ENCODE data around the gene ECHDC3.

DNA sequence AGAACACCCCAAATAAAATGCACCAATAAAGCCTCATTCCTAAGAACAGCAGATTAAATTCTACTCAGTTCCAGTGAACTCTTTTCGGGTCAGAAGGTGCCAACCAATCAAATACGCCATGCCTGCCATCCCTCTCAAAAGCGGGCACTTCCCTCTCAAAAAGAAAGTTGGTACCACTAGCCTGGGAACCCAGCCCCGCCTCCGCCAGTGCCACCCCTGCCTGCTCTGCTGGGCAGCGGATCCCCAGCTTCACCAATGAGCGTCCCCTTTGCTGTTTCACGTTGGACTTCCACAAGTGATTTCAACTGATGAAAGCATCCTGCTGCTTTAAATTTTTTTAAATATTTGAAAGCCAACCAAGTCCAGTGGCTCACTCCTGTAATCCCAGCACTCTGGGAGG is 47.8 kb downstream of the ECHDC3 start:
- TF ChIP-seq, protein P1, sequence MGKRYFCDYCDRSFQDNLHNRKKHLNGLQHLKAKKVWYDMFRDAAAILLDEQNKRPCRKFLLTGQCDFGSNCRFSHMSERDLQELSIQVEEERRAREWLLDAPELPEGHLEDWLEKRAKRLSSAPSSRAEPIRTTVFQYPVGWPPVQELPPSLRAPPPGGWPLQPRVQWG (CRISPR knock-in tag; IDR thresholded peaks at IDR 0.05; ENCODE audit: borderline replicate concordance, low read depth): no peak
- TF ChIP-seq POLR2A (IDR thresholded peaks at IDR 0.05; ENCODE audit: insufficient read depth in 1 of 2, low read depth in 2 of 2, low read length in 2 of 2): no peak

Measured in HepG2 (cell line).